K562 (cell line): ENCODE data around the gene KLHDC7A. TPM values are rescaled to one million over a fixed set of nuclear protein-coding genes. Genes with fewer than 3 reads are reported as not detected.

Experiments used
- ATAC-seq: fragments of 200-7000 bp; cut with Tn5 transposase; 3 replicates; pipeline ENCODE4 v1.9.1; 2020; ENCODE audit warnings: moderate library complexity
- BruUV-seq: library from RNA; stranded (reverse); fragments of 400-500 nt; replicated peaks from 2 replicates; lab custom pipeline; 2021; lab: Mats Ljungman, UMichigan
- CTCF ChIA-PET: fragments of 300-600 bp; formaldehyde crosslinking; extraction: SDS; loops from one replicate; lab custom pipeline; 2021; ENCODE audit warnings: low intra/inter-chr PET ratio; lab: Yijun Ruan, JAX
- POLR2A ChIA-PET: fragments of 300-600, 350-650 bp; sonication (Branson Sonifier 250); formaldehyde crosslinking; extraction: SDS; loops from one replicate; lab custom pipeline; 2021; ENCODE audit warnings: antibody characterized with exemption, inconsistent platforms; lab: Yijun Ruan, JAX
- DNase-seq, 4 experiments: peaks; one replicate each; pipeline versions ENCODE4 v3.0.0 to v3.0.0-alpha.2; 2011 to 2018; ENCODE audit warnings: low spot score in 3 of 4, mixed read lengths in 3 of 4; ENCODE audit errors: extremely low read depth in 1 of 4
- FAIRE-seq: peaks from 2 replicates; lab custom pipeline; 2011; peaks lifted over from hg19 to GRCh38; lab: Jason Lieb, UNC
- H2AFZ ChIP-seq: 2 replicates; pipeline ENCODE4 v1.6.0; 2011; ENCODE audit warnings: low read depth, low read length, control low read depth, inconsistent platforms
- H3K27ac ChIP-seq: fragments of 200-600 bp; 3 replicates; pipeline ENCODE4 v1.8.0; 2011; ENCODE audit warnings: low read depth, mild to moderate bottlenecking, control low read depth, inconsistent platforms, low read length, moderate library complexity, mixed read lengths; ENCODE audit errors: extremely low read depth
- H3K27me3 ChIP-seq, 2 experiments: fragments of 300-600 bp in 1 of 2; 2 replicates in 1 of 2; 3 replicates in 1 of 2; pipeline versions ENCODE4 v1.6.0 to v1.8.0; 2011; ENCODE audit warnings: inconsistent platforms in 2 of 2, low read length in 2 of 2, mild to moderate bottlenecking in 1 of 2, mixed read lengths in 1 of 2, moderate library complexity in 1 of 2; ENCODE audit not compliant: control insufficient read depth in 2 of 2, insufficient read depth in 2 of 2
- H3K36me3 ChIP-seq: fragments of 300-600 bp; 3 replicates; pipeline ENCODE4 v1.8.0; 2011; ENCODE audit warnings: mild to moderate bottlenecking, low read length, inconsistent platforms; ENCODE audit not compliant: control insufficient read depth, insufficient read depth
- H3K4me1 ChIP-seq, 2 experiments: fragments of 200-600 bp in 1 of 2; replicated peaks in 1 of 2; 2 replicates in 1 of 2; 3 replicates in 1 of 2; pipeline versions ENCODE4 v1.5.1 to v1.8.0; 2011; ENCODE audit warnings: inconsistent platforms in 2 of 2, low read length in 2 of 2, mild to moderate bottlenecking in 1 of 2, mixed read lengths in 1 of 2, moderate library complexity in 1 of 2; ENCODE audit not compliant: control insufficient read depth in 2 of 2, insufficient read depth in 2 of 2
- H3K4me2 ChIP-seq: 2 replicates; pipeline ENCODE4 v1.6.1; 2011; ENCODE audit warnings: low read length, control low read depth, inconsistent platforms, mixed read lengths; ENCODE audit not compliant: insufficient read depth
- H3K4me3 ChIP-seq: fragments of 200-600 bp; sonication (generic), shearing (Covaris generic); 2 replicates; pipeline ENCODE4 v1.5.1; 2016; ENCODE audit warnings: control low read depth, inconsistent platforms
- H3K79me2 ChIP-seq: fragments of 200-600 bp; 3 replicates; pipeline ENCODE4 v1.8.0; 2011; ENCODE audit warnings: low read length, inconsistent platforms; ENCODE audit not compliant: control insufficient read depth, insufficient read depth
- H3K9ac ChIP-seq, 2 experiments: 2 replicates each; pipeline versions ENCODE4 v1.6.0 to v1.6.1; 2011; ENCODE audit warnings: low read depth in 2 of 2, low read length in 2 of 2, control low read depth in 1 of 2, inconsistent platforms in 1 of 2, mild to moderate bottlenecking in 1 of 2, mixed read lengths in 1 of 2; ENCODE audit not compliant: insufficient read depth in 1 of 2
- H3K9me1 ChIP-seq: one replicate; pipeline ENCODE4 v1.6.0; 2011; ENCODE audit warnings: inconsistent platforms, mild to moderate bottlenecking, low read length, moderate library complexity; ENCODE audit not compliant: control insufficient read depth, insufficient read depth
- H3K9me3 ChIP-seq: replicated peaks from 2 replicates; pipeline ENCODE4 v1.5.1; 2011; ENCODE audit warnings: low read depth, low read length, inconsistent platforms; ENCODE audit not compliant: control insufficient read depth, insufficient read depth
- H4K20me1 ChIP-seq: replicated peaks from 2 replicates; pipeline ENCODE4 v1.6.1; 2011; ENCODE audit warnings: low read length, inconsistent platforms, mixed read lengths; ENCODE audit not compliant: control insufficient read depth, insufficient read depth
- ATF1 ChIP-seq, 2 experiments: fragments of 450-650 bp in 1 of 2; IDR thresholded peaks; 2 replicates each; pipeline ENCODE4 v1.6.1; 2016; ENCODE audit warnings: missing compliant biosample characterization in 1 of 2, missing genetic modification characterization in 1 of 2
- FOXJ3 ChIP-seq: sonication (generic); formaldehyde crosslinking; IDR thresholded peaks from 2 replicates; pipeline ENCODE4 v1.4.0; 2020; ENCODE audit warnings: mild to moderate bottlenecking, missing genetic modification reagents
- MAZ ChIP-seq, 2 experiments: fragments of 450-650 bp in 1 of 2; sonication (generic) in 1 of 2; formaldehyde crosslinking; IDR thresholded peaks in 1 of 2; conservative IDR thresholded peaks in 1 of 2; 2 replicates each; pipeline versions ENCODE4 v1.4.0 to v1.5.0; 2020; ENCODE audit warnings: mild to moderate bottlenecking in 1 of 2, missing genetic modification reagents in 1 of 2
- MED1 ChIP-seq: sonication (generic); formaldehyde crosslinking; IDR thresholded peaks from 2 replicates; pipeline ENCODE4 v1.8.1; 2023; ENCODE audit warnings: missing genetic modification reagents, borderline replicate concordance
- PHB2 ChIP-seq: fragments of 450-650 bp; IDR thresholded peaks from 2 replicates; pipeline ENCODE4 v1.6.1; 2017; ENCODE audit warnings: low read depth
- PHF21A ChIP-seq: fragments of 450-650 bp; IDR thresholded peaks from 2 replicates; pipeline ENCODE4 v1.6.1; 2017; ENCODE audit warnings: low read depth, borderline replicate concordance
- ZKSCAN1 ChIP-seq: fragments of 150-350 bp; IDR thresholded peaks from 2 replicates; pipeline ENCODE4 v1.6.1; 2016; ENCODE audit warnings: low read depth, low read length
- WGBS: fragments of 100-300 bp; shearing (Covaris generic); methylation state at CpG from one replicate; pipeline ENCODE4 v1.1.6; 2016; ENCODE audit warnings: low coverage, mixed read lengths; ENCODE audit not compliant: insufficient coverage; ENCODE audit errors: missing lambda C conversion rate; 5-methylcytosine and 5-hydroxymethylcytosine counted together
- in situ Hi-C: fragments of 300-500 bp; cut with MboI; formaldehyde crosslinking; loops from 4 replicates; pipeline ENCODE4 v1.15.0; 2018; ENCODE audit warnings: inconsistent platforms, mixed read lengths
- intact Hi-C: fragments of 100-400 bp; cut with micrococcal nuclease; formaldehyde crosslinking; loops from 2 replicates; pipeline ENCODE4 v1.14.2; 2022
- polyA plus RNA-seq, 8 experiments: library from polyadenylated mRNA; depleted of rRNA in 4 of 8; stranded (reverse) in 5 of 8; unstranded in 3 of 8; fragments of >200 nt; fragmentation: Nextera tagmentation in 2 of 8; fragmentation: Illumina TruSeq in 1 of 8; extraction: Ambion mirVana in 2 of 8; extraction: Trizol in 1 of 8; gene quantifications; 2 replicates each; pipeline versions ENCODE4 v1.2.1 to v1.2.3, GENCODE V29; 2011 to 2014; ENCODE audit warnings: inconsistent platforms in 1 of 8, missing spikeins in 1 of 8
- total RNA-seq, 7 experiments: library from RNA; depleted of rRNA in 6 of 7; stranded (reverse); fragments of >200 nt in 6 of 7; fragmentation: Illumina TruSeq in 2 of 7; extraction: Trizol in 2 of 7; gene quantifications; 2 replicates each; pipeline versions ENCODE4 v1.2.1 to v1.2.3, GENCODE V29; 2011 to 2021; ENCODE audit warnings: low replicate concordance in 1 of 7

Gene KLHDC7A
- total and polyA plus RNA-seq, 9 of the 15 experiments (the other 6 are each of a cell fraction or from before 2014, with no cell fraction given): 0.01 to 0.02 (median 0.01) TPM; not detected in 6

- ATAC-seq (no peak), FAIRE-seq (no peak), DNase-seq (no peak)
- no peaks in the 10 kb centered on the region; a peak in 2 of 5 replicates for H3K4me1 ChIP-seq
- H3K27me3 ChIP-seq: peaks cover 0 to 2% of the 10 kb centered on the region in 2 experiments; a peak in 2 of 5 replicates
- no peaks in the 10 kb centered on the region for H3K36me3 ChIP-seq
- no peaks in the 10 kb centered on the region for H3K9me1 ChIP-seq
- H3K4me3 ChIP-seq: no peak overlapping the region
- H3K4me2 ChIP-seq: no peak overlapping the region
- H3K9ac ChIP-seq: peak overlapping the region in 1 of 2 experiments; percentile 22; a peak in 1 of 4 replicates
- H2AFZ ChIP-seq: no peak overlapping the region
- CTCF ChIA-PET: no interaction called here
- no peaks in the 10 kb centered on the region for H3K9me3 ChIP-seq
- no peaks in the 10 kb centered on the region for H3K79me2 ChIP-seq
- WGBS: 6% methylated on average over 4 of the region's 4 CpGs
- H4K20me1 ChIP-seq: no peaks in the 10 kb centered on the region
- BruUV-seq: no TSS peak
- TF ChIP-seq PHB2: no peak
- no peak for TF ChIP-seq FOXJ3 (CRISPR knock-in tag)
- TF ChIP-seq ZKSCAN1: no peak
- TF ChIP-seq MAZ (CRISPR knock-in tag; conservative IDR thresholded peaks at IDR 0.05 in 1 of 2, IDR thresholded peaks at IDR 0.05 in 1 of 2): no peak
- TF ChIP-seq MED1 (CRISPR knock-in tag): no peak
- no peak for TF ChIP-seq PHF21A
- no peak for TF ChIP-seq ATF1 (CRISPR knock-in tag; IDR thresholded peaks at IDR 0.05)
- no peak for TF ChIP-seq ATF1 (tag; IDR thresholded peaks at IDR 0.05)
- H3K27ac ChIP-seq: no peak overlapping the region
- POLR2A ChIA-PET: no interaction called here
- intact Hi-C loops (no loop called here), in situ Hi-C loops (no loop called here)
Measured at GRCh38 chr1:18446751-18447150, 34.0 kb upstream of the KLHDC7A start.
